ENCODE results near the gene SEMA4A.

Gene SEMA4A

GRCh38 chr1:156135930-156136871 lies 17.2 kb upstream of the SEMA4A start:
- no peak for DNase-seq (ENCODE audit: low read depth in 2 of 2)

GRCh38 chr1:156136970-156137483 lies 16.4 kb upstream of the SEMA4A start:
- DNase-seq (ENCODE audit: low read depth in 2 of 2): no peak

GRCh38 chr1:156138458-156138867 lies 14.9 kb upstream of the SEMA4A start:
- no peak for DNase-seq (ENCODE audit: low read depth in 2 of 2)

GRCh38 chr1:156140879-156141707 lies 12.3 kb upstream of the SEMA4A start:
- DNase-seq (ENCODE audit: low read depth in 2 of 2): no peak

GRCh38 chr1:156143765-156144489 lies 9.5 kb upstream of the SEMA4A start:
- no peak for DNase-seq (ENCODE audit: low read depth in 2 of 2)

- no peak for DNase-seq (ENCODE audit: low read depth in 2 of 2)
Measured at GRCh38 chr1:156144742-156145141, 8.6 kb upstream of the SEMA4A start.

GRCh38 chr1:156145650-156146019 lies 7.8 kb upstream of the SEMA4A start:
- no peak for DNase-seq (ENCODE audit: low read depth in 2 of 2)

GRCh38 chr1:156146020-156146768 lies 7.2 kb upstream of the SEMA4A start:
- DNase-seq (ENCODE audit: low read depth in 2 of 2): peak in 1 of 2 donors; percentile 40

- DNase-seq (ENCODE audit: low read depth in 2 of 2): no peak
Measured at GRCh38 chr1:156146769-156147405, 6.5 kb upstream of the SEMA4A start.

- no peak for DNase-seq (ENCODE audit: low read depth in 2 of 2)
Measured at GRCh38 chr1:156148216-156148615, 5.2 kb upstream of the SEMA4A start.

- DNase-seq (ENCODE audit: low read depth in 2 of 2): no peak
Measured at GRCh38 chr1:156149374-156150332, 3.7 kb upstream of the SEMA4A start.

- no peak for DNase-seq (ENCODE audit: low read depth in 2 of 2)
Measured at GRCh38 chr1:156150333-156151011, 2.9 kb upstream of the SEMA4A start.

GRCh38 chr1:156151093-156151688 lies 2.2 kb upstream of the SEMA4A start:
- no peak for DNase-seq (ENCODE audit: low read depth in 2 of 2)

GRCh38 chr1:156152628-156153027 lies 757 bp upstream of the SEMA4A start:
- DNase-seq (ENCODE audit: low read depth in 2 of 2): no peak

- DNase-seq (ENCODE audit: low read depth in 2 of 2): no peak
Measured at GRCh38 chr1:156154317-156154749, 948 bp downstream of the SEMA4A start.

- DNase-seq (ENCODE audit: low read depth in 2 of 2): no peak
Measured at GRCh38 chr1:156155756-156156510, 2.5 kb downstream of the SEMA4A start.

GRCh38 chr1:156157506-156157905 lies 4.1 kb downstream of the SEMA4A start:
- DNase-seq (ENCODE audit: low read depth in 2 of 2): no peak

- no peak for DNase-seq (ENCODE audit: low read depth in 2 of 2)
Measured at GRCh38 chr1:156157966-156158365, 4.6 kb downstream of the SEMA4A start.
